GM18526 (cell line): ENCODE results near the gene KIAA0319L.

ENCODE experiments used
- POLR2A ChIP-seq: IDR thresholded peaks from 3 replicates; pipeline ENCODE4 v1.6.1; 2011; ENCODE audit not compliant: insufficient read length; ENCODE audit errors: extremely low read depth

The KIAA0319L gene

GRCh38 chr1:35431173-35431599 is 126.0 kb downstream of the KIAA0319L start:
- TF ChIP-seq POLR2A = no peak

GRCh38 chr1:35430762-35431161 is 126.4 kb downstream of the KIAA0319L start:
- no peak for TF ChIP-seq POLR2A

- TF ChIP-seq POLR2A = no peak
These were observed 128.8 kb downstream of the KIAA0319L start for GRCh38 chr1:35428360-35428759.

GRCh38 chr1:35426097-35426586 is 131.1 kb downstream of the KIAA0319L start:
- no peak for TF ChIP-seq POLR2A

GRCh38 chr1:35408925-35409324 is 148.3 kb downstream of the KIAA0319L start:
- TF ChIP-seq POLR2A = no peak

- TF ChIP-seq POLR2A = no peak
These were observed 149.5 kb downstream of the KIAA0319L start for GRCh38 chr1:35407743-35408142.

GRCh38 chr1:35406103-35406502 is 151.1 kb downstream of the KIAA0319L start:
- no peak for TF ChIP-seq POLR2A

- TF ChIP-seq POLR2A = no peak
These were observed 156.2 kb downstream of the KIAA0319L start for GRCh38 chr1:35401049-35401448.

GRCh38 chr1:35398739-35399138 is 158.5 kb downstream of the KIAA0319L start:
- no peak for TF ChIP-seq POLR2A

GRCh38 chr1:35394386-35394785 is 162.8 kb downstream of the KIAA0319L start:
- no peak for TF ChIP-seq POLR2A

GRCh38 chr1:35390600-35391494 is 166.4 kb downstream of the KIAA0319L start:
- TF ChIP-seq POLR2A = no peak

- no peak for TF ChIP-seq POLR2A
These were observed 170.2 kb downstream of the KIAA0319L start for GRCh38 chr1:35386959-35387358.

- no peak for TF ChIP-seq POLR2A
These were observed 170.9 kb downstream of the KIAA0319L start for GRCh38 chr1:35386290-35386689.
